Ishikawa (cell line): ENCODE measurements around the gene PRICKLE1.

Source experiments
- CEBPB ChIP-seq: IDR thresholded peaks from 2 replicates; pipeline ENCODE4 v1.6.1; 2012
- CREB1 ChIP-seq: IDR thresholded peaks from 2 replicates; pipeline ENCODE4 v1.6.1; 2012; ENCODE audit warnings: low read depth
- EGR1 ChIP-seq: IDR thresholded peaks from 2 replicates; pipeline ENCODE4 v1.6.1; 2012
- TAF1 ChIP-seq: IDR thresholded peaks from 2 replicates; pipeline ENCODE4 v1.6.1; 2012; ENCODE audit warnings: low read depth, mild to moderate bottlenecking
- TF ChIP-seq, protein P1 (sequence below): IDR thresholded peaks from 2 replicates; pipeline ENCODE4 v1.6.1; 2012; ENCODE audit warnings: low read depth, mild to moderate bottlenecking

GRCh38 chr12:42584651-42585111 is 4.9 kb downstream of the PRICKLE1 start:
- TF ChIP-seq TAF1 = no peak
- TF ChIP-seq CREB1 = no peak
- no peak for TF ChIP-seq EGR1
- TF ChIP-seq, protein P1, sequence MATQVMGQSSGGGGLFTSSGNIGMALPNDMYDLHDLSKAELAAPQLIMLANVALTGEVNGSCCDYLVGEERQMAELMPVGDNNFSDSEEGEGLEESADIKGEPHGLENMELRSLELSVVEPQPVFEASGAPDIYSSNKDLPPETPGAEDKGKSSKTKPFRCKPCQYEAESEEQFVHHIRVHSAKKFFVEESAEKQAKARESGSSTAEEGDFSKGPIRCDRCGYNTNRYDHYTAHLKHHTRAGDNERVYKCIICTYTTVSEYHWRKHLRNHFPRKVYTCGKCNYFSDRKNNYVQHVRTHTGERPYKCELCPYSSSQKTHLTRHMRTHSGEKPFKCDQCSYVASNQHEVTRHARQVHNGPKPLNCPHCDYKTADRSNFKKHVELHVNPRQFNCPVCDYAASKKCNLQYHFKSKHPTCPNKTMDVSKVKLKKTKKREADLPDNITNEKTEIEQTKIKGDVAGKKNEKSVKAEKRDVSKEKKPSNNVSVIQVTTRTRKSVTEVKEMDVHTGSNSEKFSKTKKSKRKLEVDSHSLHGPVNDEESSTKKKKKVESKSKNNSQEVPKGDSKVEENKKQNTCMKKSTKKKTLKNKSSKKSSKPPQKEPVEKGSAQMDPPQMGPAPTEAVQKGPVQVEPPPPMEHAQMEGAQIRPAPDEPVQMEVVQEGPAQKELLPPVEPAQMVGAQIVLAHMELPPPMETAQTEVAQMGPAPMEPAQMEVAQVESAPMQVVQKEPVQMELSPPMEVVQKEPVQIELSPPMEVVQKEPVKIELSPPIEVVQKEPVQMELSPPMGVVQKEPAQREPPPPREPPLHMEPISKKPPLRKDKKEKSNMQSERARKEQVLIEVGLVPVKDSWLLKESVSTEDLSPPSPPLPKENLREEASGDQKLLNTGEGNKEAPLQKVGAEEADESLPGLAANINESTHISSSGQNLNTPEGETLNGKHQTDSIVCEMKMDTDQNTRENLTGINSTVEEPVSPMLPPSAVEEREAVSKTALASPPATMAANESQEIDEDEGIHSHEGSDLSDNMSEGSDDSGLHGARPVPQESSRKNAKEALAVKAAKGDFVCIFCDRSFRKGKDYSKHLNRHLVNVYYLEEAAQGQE = no peak
- TF ChIP-seq CEBPB = no peak
